ENCODE data around the gene PTGDS. TPM values are rescaled to one million over a fixed set of nuclear protein-coding genes. Genes with fewer than 3 reads are reported as not detected.

The PTGDS gene
- total and polyA plus RNA-seq, 10 of the 15 experiments (the other 5 are each of a cell fraction or from before 2014, with no cell fraction given), result not detected

DNA sequence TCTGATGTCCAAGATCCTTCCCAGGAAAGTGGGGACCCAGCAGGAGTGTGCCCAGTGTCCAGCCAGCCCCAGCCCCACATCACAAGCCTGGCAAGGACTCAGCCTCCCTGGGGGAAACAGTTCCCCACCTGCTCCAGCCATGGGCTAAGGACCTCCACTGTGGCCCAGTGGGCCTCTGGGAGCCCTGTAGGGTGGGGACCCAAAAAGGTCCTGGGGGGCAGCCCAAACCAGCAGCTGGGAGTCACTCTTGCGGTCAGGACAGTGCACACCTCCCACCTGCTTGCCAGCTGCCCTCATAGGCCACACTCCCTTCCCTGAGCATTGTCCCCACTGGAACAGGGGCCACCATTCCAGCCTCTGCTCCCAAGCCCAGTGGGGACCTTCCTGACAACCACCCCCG lies 49.1 kb downstream of the PTGDS start:
- H3K27ac ChIP-seq (ENCODE audit: control insufficient read depth, insufficient read depth), result no peak overlapping the region
- CTCF ChIA-PET, result interaction anchor here (1.1 to 2.9 kb wide), 6 partner anchors 9 to 238 kb away, joined by 3 to 19 read pairs (median 4); partner anchors contain the start of genes AJM1 and PAXX
- DNase-seq (ENCODE audit: low read depth, low spot score) (no peak), FAIRE-seq (no peak), ATAC-seq (no peak)
- in situ Hi-C loops (cut with MboI) (no loop called here), intact Hi-C loops (cut with micrococcal nuclease; ENCODE audit: unreplicated experiment) (no loop called here)
- SMC1A ChIA-PET (ENCODE audit: uncharacterized antibody, unreplicated experiment), result interaction anchor here (1.8 kb wide), 1 partner anchor 78 kb away, joined by 6 read pairs; no protein-coding TSS in a partner anchor
- no peak overlapping the region for H3K9ac ChIP-seq (ENCODE audit: control insufficient read depth, insufficient read depth, low read length)
- peaks cover 0 to 2% of the 10 kb centered on the region in 2 experiments; a peak in 2 of 4 replicates for H3K27me3 ChIP-seq (replicated peaks in 1 of 2; ENCODE audit: control insufficient read depth in 2 of 2, insufficient read depth in 2 of 2, low read length in 1 of 2)
- RAD21 ChIA-PET (ENCODE audit: unreplicated experiment), result interaction anchor here (0.9 kb wide), 1 partner anchor 162 kb away, joined by 3 read pairs; the partner anchor contains the start of genes ANAPC2 and SSNA1
- no peaks in the 10 kb centered on the region for H3K9me3 ChIP-seq (replicated peaks; ENCODE audit: control insufficient read depth, insufficient read depth, low read length)
- H3K79me2 ChIP-seq (ENCODE audit: control insufficient read depth, insufficient read depth, low read length), result no peaks in the 10 kb centered on the region
- WGBS (ENCODE audit: insufficient coverage, insufficient replicate concordance, low lambda C conversion rate, missing lambda C conversion rate), result 82% methylated on average over 2 of the region's 2 CpGs
- H2AFZ ChIP-seq (ENCODE audit: control insufficient read depth, low read depth, low read length), result no peak overlapping the region
- no TSS peak for BruUV-seq (replicated peaks)
- no peak overlapping the region for H3K4me3 ChIP-seq
- POLR2A ChIA-PET, result interaction anchor here (0.6 to 1.4 kb wide), 2 partner anchors 9 to 30 kb away, joined by 3 to 4 read pairs; partner anchors contain the start of gene CLIC3
- H3K4me1 ChIP-seq (ENCODE audit: control insufficient read depth, insufficient read depth, low read length), result peaks cover 27% of the 10 kb centered on the region
- H4K20me1 ChIP-seq (ENCODE audit: control insufficient read depth, insufficient read depth), result no peaks in the 10 kb centered on the region
- H3K4me2 ChIP-seq (ENCODE audit: control insufficient read depth, insufficient read depth), result no peak overlapping the region
- TF ChIP-seq, protein P1, sequence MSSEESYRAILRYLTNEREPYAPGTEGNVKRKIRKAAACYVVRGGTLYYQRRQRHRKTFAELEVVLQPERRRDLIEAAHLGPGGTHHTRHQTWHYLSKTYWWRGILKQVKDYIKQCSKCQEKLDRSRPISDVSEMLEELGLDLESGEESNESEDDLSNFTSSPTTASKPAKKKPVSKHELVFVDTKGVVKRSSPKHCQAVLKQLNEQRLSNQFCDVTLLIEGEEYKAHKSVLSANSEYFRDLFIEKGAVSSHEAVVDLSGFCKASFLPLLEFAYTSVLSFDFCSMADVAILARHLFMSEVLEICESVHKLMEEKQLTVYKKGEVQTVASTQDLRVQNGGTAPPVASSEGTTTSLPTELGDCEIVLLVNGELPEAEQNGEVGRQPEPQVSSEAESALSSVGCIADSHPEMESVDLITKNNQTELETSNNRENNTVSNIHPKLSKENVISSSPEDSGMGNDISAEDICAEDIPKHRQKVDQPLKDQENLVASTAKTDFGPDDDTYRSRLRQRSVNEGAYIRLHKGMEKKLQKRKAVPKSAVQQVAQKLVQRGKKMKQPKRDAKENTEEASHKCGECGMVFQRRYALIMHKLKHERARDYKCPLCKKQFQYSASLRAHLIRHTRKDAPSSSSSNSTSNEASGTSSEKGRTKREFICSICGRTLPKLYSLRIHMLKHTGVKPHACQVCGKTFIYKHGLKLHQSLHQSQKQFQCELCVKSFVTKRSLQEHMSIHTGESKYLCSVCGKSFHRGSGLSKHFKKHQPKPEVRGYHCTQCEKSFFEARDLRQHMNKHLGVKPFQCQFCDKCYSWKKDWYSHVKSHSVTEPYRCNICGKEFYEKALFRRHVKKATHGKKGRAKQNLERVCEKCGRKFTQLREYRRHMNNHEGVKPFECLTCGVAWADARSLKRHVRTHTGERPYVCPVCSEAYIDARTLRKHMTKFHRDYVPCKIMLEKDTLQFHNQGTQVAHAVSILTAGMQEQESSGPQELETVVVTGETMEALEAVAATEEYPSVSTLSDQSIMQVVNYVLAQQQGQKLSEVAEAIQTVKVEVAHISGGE (CRISPR knock-in tag; IDR thresholded peaks at IDR 0.05), result no peak
- TF ChIP-seq SUPT20H (IDR thresholded peaks at IDR 0.05; ENCODE audit: borderline replicate concordance, control insufficient read depth, low read depth, low read length) (no peak), NFIC (IDR thresholded peaks at IDR 0.05; ENCODE audit: low read depth, low read length) (no peak)
- H3K36me3 ChIP-seq (ENCODE audit: control insufficient read depth in 2 of 2, insufficient read depth in 2 of 2, low read length in 1 of 2), result no peaks in the 10 kb centered on the region
